Neuronal stem cell (in vitro differentiated cells): ENCODE results near the gene RRAGC.

Experiments
- DNase-seq: peaks from one replicate; pipeline ENCODE4 v3.0.0-alpha.2; 2013; ENCODE audit warnings: low spot score
- H2AFZ ChIP-seq: one replicate; pipeline ENCODE4 v1.6.1; 2013; ENCODE audit warnings: mild to moderate bottlenecking, low read length, inconsistent platforms
- H2AK5ac ChIP-seq: 2 replicates; pipeline ENCODE4 v1.6.1; 2013; ENCODE audit warnings: low read depth, mild to moderate bottlenecking, inconsistent platforms, low read length, moderate library complexity, mixed read lengths
- H2BK120ac ChIP-seq: 2 replicates; pipeline ENCODE4 v1.6.1; 2013; ENCODE audit warnings: low read depth, mild to moderate bottlenecking, inconsistent platforms, low read length, moderate library complexity, mixed read lengths
- H2BK12ac ChIP-seq: one replicate; pipeline ENCODE4 v1.6.1; 2013; ENCODE audit warnings: low read length, inconsistent platforms
- H2BK15ac ChIP-seq: 2 replicates; pipeline ENCODE4 v1.6.1; 2013; ENCODE audit warnings: mild to moderate bottlenecking, low read length, inconsistent platforms, mixed read lengths
- H2BK5ac ChIP-seq: one replicate; pipeline ENCODE4 v1.6.1; 2013; ENCODE audit warnings: inconsistent platforms, mild to moderate bottlenecking, low read length, moderate library complexity
- H3K14ac ChIP-seq: one replicate; pipeline ENCODE4 v1.6.1; 2013; ENCODE audit warnings: low read length, inconsistent platforms
- H3K18ac ChIP-seq: 2 replicates; pipeline ENCODE4 v1.6.1; 2013; ENCODE audit warnings: low read length, inconsistent platforms
- H3K23ac ChIP-seq: 2 replicates; pipeline ENCODE4 v1.6.1; 2013; ENCODE audit warnings: low read depth, mild to moderate bottlenecking, mixed read lengths, low read length, inconsistent platforms; ENCODE audit not compliant: poor library complexity
- H3K27ac ChIP-seq: replicated peaks from 3 replicates; pipeline ENCODE4 v1.5.1; 2013; ENCODE audit warnings: low read length, inconsistent platforms
- H3K27me3 ChIP-seq, 3 experiments: 2 replicates each; pipeline ENCODE4 v1.6.1; 2013; ENCODE audit warnings: low read length in 3 of 3, mild to moderate bottlenecking in 2 of 3, inconsistent platforms in 1 of 3, low read depth in 1 of 3, mixed read lengths in 1 of 3, moderate library complexity in 1 of 3; ENCODE audit not compliant: control insufficient read depth in 3 of 3, insufficient read depth in 3 of 3
- H3K36me3 ChIP-seq, 2 donors: replicated peaks in 1 of 2; 2 replicates each; pipeline ENCODE4 v1.6.1; 2013; ENCODE audit warnings: low read length in 2 of 2; ENCODE audit not compliant: control insufficient read depth in 2 of 2, insufficient read depth in 2 of 2
- H3K4ac ChIP-seq: 2 replicates; pipeline ENCODE4 v1.6.1; 2013; ENCODE audit warnings: inconsistent platforms, mild to moderate bottlenecking, low read length, moderate library complexity
- H3K4me1 ChIP-seq, 2 donors: 1 replicate in 1 of 2; 2 replicates in 1 of 2; pipeline ENCODE4 v1.6.1; 2013; ENCODE audit warnings: low read length in 2 of 2, low read depth in 1 of 2; ENCODE audit not compliant: control insufficient read depth in 2 of 2, insufficient read depth in 1 of 2
- H3K4me2 ChIP-seq: one replicate; pipeline ENCODE4 v1.6.1; 2013; ENCODE audit warnings: mild to moderate bottlenecking, low read length, inconsistent platforms; ENCODE audit not compliant: insufficient read depth, poor library complexity, severe bottlenecking
- H3K4me3 ChIP-seq, 2 donors: 2 replicates each; pipeline ENCODE4 v1.5.1; 2013; ENCODE audit warnings: low read length in 2 of 2, mild to moderate bottlenecking in 2 of 2, inconsistent platforms in 1 of 2, moderate library complexity in 1 of 2
- H3K79me1 ChIP-seq: one replicate; pipeline ENCODE4 v1.6.1; 2013; ENCODE audit warnings: low read depth, mild to moderate bottlenecking, inconsistent platforms, low read length, moderate library complexity
- H3K9ac ChIP-seq: one replicate; pipeline ENCODE4 v1.6.1; 2013; ENCODE audit warnings: mild to moderate bottlenecking, low read depth, low read length, inconsistent platforms; ENCODE audit not compliant: poor library complexity
- H3K9me3 ChIP-seq, 2 donors: replicated peaks in 1 of 2; 2 replicates each; pipeline versions ENCODE3 to v1.6.1; 2013; ENCODE audit warnings: low read length in 2 of 2, mild to moderate bottlenecking in 2 of 2, inconsistent platforms in 1 of 2, low read depth in 1 of 2, mixed read lengths in 1 of 2, moderate library complexity in 1 of 2; ENCODE audit not compliant: control insufficient read depth in 2 of 2, insufficient read depth in 1 of 2
- H4K8ac ChIP-seq: one replicate; pipeline ENCODE4 v1.6.1; 2013; ENCODE audit warnings: low read depth, mild to moderate bottlenecking, inconsistent platforms, low read length, moderate library complexity
- H4K91ac ChIP-seq: one replicate; pipeline ENCODE4 v1.6.1; 2013; ENCODE audit warnings: low read length, low read depth, mild to moderate bottlenecking, inconsistent platforms; ENCODE audit not compliant: poor library complexity
- WGBS, 2 donors: extraction: QIAGEN DNeasy Blood & Tissue Kit; methylation state at CpG; one replicate each; pipeline ENCODE4 v1.1.7; 2013; ENCODE audit warnings: missing lambda C conversion rate in 2 of 2, mixed read lengths in 1 of 2; ENCODE audit not compliant: insufficient read length in 2 of 2, insufficient replicate concordance in 1 of 2; ENCODE audit errors: extremely low coverage in 2 of 2; 5-methylcytosine and 5-hydroxymethylcytosine counted together

The RRAGC gene

GRCh38 chr1:38898653-38899230, 39.2 kb upstream of the RRAGC start:
- Histone ChIP-seq H3K79me1 (no peaks in the 10 kb centered on the region), H3K4me2 (no peak overlapping the region), H3K14ac (no peak overlapping the region), H3K4me1 (no peaks in the 10 kb centered on the region), H3K27me3 (no peaks in the 10 kb centered on the region), H3K9me3 (no peaks in the 10 kb centered on the region), H3K23ac (no peak overlapping the region), H2BK120ac (no peak overlapping the region), H3K9ac (no peak overlapping the region), H3K36me3 (no peaks in the 10 kb centered on the region), H2BK12ac (no peak overlapping the region), H3K4ac (no peak overlapping the region), H2AFZ (no peak overlapping the region), H2BK5ac (no peak overlapping the region), H3K27ac (no peak overlapping the region), H3K18ac (no peak overlapping the region), H2BK15ac (no peak overlapping the region), H3K4me3 (no peak overlapping the region), H4K91ac (no peak overlapping the region), H4K8ac (no peak overlapping the region), H2AK5ac (no peak overlapping the region)
- no peak for DNase-seq

GRCh38 chr1:38896169-38896568, 36.6 kb upstream of the RRAGC start:
- no peaks in the 10 kb centered on the region for H3K4me1 ChIP-seq
- no peak overlapping the region for H3K4me2 ChIP-seq
- no peaks in the 10 kb centered on the region for H3K36me3 ChIP-seq
- no peaks in the 10 kb centered on the region for H3K9me3 ChIP-seq
- H3K27me3 ChIP-seq: no peaks in the 10 kb centered on the region
- no peak overlapping the region for H3K23ac ChIP-seq
- no peak overlapping the region for H4K91ac ChIP-seq
- H2BK12ac ChIP-seq: no peak overlapping the region
- H4K8ac ChIP-seq: no peak overlapping the region
- WGBS, 2 donors: no CpG with 5 or more reads among the region's 2 CpGs
- no peak overlapping the region for H3K9ac ChIP-seq
- no peak overlapping the region for H3K4me3 ChIP-seq
- H3K79me1 ChIP-seq: no peaks in the 10 kb centered on the region
- H2AFZ ChIP-seq: no peak overlapping the region
- H2AK5ac ChIP-seq: no peak overlapping the region
- H3K18ac ChIP-seq: no peak overlapping the region
- no peak overlapping the region for H3K4ac ChIP-seq
- H3K27ac ChIP-seq: no peak overlapping the region
- no peak for DNase-seq
- no peak overlapping the region for H2BK120ac ChIP-seq
- H2BK15ac ChIP-seq: no peak overlapping the region
- H3K14ac ChIP-seq: no peak overlapping the region
- no peak overlapping the region for H2BK5ac ChIP-seq

- no peaks in the 10 kb centered on the region for H3K9me3 ChIP-seq
- no peak overlapping the region for H2AFZ ChIP-seq
- H3K4me2 ChIP-seq: no peak overlapping the region
- H3K4me1 ChIP-seq: no peaks in the 10 kb centered on the region
- H3K14ac ChIP-seq: no peak overlapping the region
- H3K18ac ChIP-seq: no peak overlapping the region
- H2BK5ac ChIP-seq: no peak overlapping the region
- H2BK12ac ChIP-seq: no peak overlapping the region
- H2BK15ac ChIP-seq: no peak overlapping the region
- no peak overlapping the region for H3K23ac ChIP-seq
- H3K27me3 ChIP-seq: no peaks in the 10 kb centered on the region
- H3K27ac ChIP-seq: no peak overlapping the region
- no peak for DNase-seq
- H2BK120ac ChIP-seq: no peak overlapping the region
- H3K4me3 ChIP-seq: no peak overlapping the region
- no peaks in the 10 kb centered on the region for H3K36me3 ChIP-seq
- H3K4ac ChIP-seq: no peak overlapping the region
- no peak overlapping the region for H3K9ac ChIP-seq
- H4K8ac ChIP-seq: no peak overlapping the region
- no peak overlapping the region for H2AK5ac ChIP-seq
- no peak overlapping the region for H4K91ac ChIP-seq
- no peaks in the 10 kb centered on the region for H3K79me1 ChIP-seq
- no CpG with 5 or more reads among the region's 1 CpG for WGBS, 2 donors
These were observed 33.4 kb upstream of the RRAGC start for GRCh38 chr1:38892976-38893375.

GRCh38 chr1:38891753-38892152, 32.2 kb upstream of the RRAGC start:
- DNase-seq: no peak
- Histone ChIP-seq H2BK15ac (no peak overlapping the region), H2BK12ac (no peak overlapping the region), H3K18ac (no peak overlapping the region), H2AK5ac (no peak overlapping the region), H3K23ac (no peak overlapping the region), H2BK120ac (no peak overlapping the region), H2BK5ac (no peak overlapping the region), H3K36me3 (no peaks in the 10 kb centered on the region), H4K8ac (no peak overlapping the region), H3K4me3 (no peak overlapping the region), H3K79me1 (no peaks in the 10 kb centered on the region), H3K27ac (no peak overlapping the region), H3K9me3 (no peaks in the 10 kb centered on the region), H3K9ac (no peak overlapping the region), H3K4me2 (no peak overlapping the region), H2AFZ (no peak overlapping the region), H3K14ac (no peak overlapping the region), H3K4ac (no peak overlapping the region), H3K4me1 (no peaks in the 10 kb centered on the region), H3K27me3 (no peaks in the 10 kb centered on the region), H4K91ac (no peak overlapping the region)
- WGBS, 2 donors: no CpG with 5 or more reads among the region's 1 CpG
